ENCODE measurements around the gene LRRC27.
"Not testable (repeated sequence)": the region's sequence is repeated elsewhere in the genome, so short reads cannot be mapped to it uniquely, and the experiment has no call there.

LRRC27 gene

GRCh38 chr10:132376394-132376851 is 44.4 kb downstream of the LRRC27 start:
- no peak for DNase-seq

- no peak for DNase-seq
These were observed 45.3 kb downstream of the LRRC27 start for GRCh38 chr10:132377326-132377725.

GRCh38 chr10:132379026-132379425 is 47.0 kb downstream of the LRRC27 start:
- DNase-seq: not testable (repeated sequence)

GRCh38 chr10:132380986-132381385 is 49.0 kb downstream of the LRRC27 start:
- DNase-seq: not testable (repeated sequence)

- DNase-seq: no peak
These were observed 49.7 kb downstream of the LRRC27 start for GRCh38 chr10:132381741-132382140.

- no peak for DNase-seq
These were observed 50.4 kb downstream of the LRRC27 start for GRCh38 chr10:132382231-132382922.

GRCh38 chr10:132383101-132383500 is 51.1 kb downstream of the LRRC27 start:
- no peak for DNase-seq

GRCh38 chr10:132383751-132384196 is 51.8 kb downstream of the LRRC27 start:
- DNase-seq: no peak

- no peak for DNase-seq
These were observed 52.8 kb downstream of the LRRC27 start for GRCh38 chr10:132384618-132385388.

GRCh38 chr10:132385389-132385667 is 53.3 kb downstream of the LRRC27 start:
- no peak for DNase-seq

GRCh38 chr10:132385721-132386418 is 53.9 kb downstream of the LRRC27 start:
- DNase-seq: no peak

GRCh38 chr10:132386419-132386831 is 54.4 kb downstream of the LRRC27 start:
- DNase-seq: no peak

GRCh38 chr10:132386896-132387295 is 54.9 kb downstream of the LRRC27 start:
- DNase-seq: not testable (repeated sequence)

- DNase-seq: peak; percentile 5
These were observed 55.8 kb downstream of the LRRC27 start for GRCh38 chr10:132387764-132388210.

- DNase-seq: no peak
These were observed 57.0 kb downstream of the LRRC27 start for GRCh38 chr10:132388891-132389432.

GRCh38 chr10:132389433-132390169 is 57.6 kb downstream of the LRRC27 start:
- DNase-seq: peak; percentile 55

- no peak for DNase-seq
These were observed 58.4 kb downstream of the LRRC27 start for GRCh38 chr10:132390170-132390920.

GRCh38 chr10:132390921-132391675 is 59.1 kb downstream of the LRRC27 start:
- no peak for DNase-seq

- DNase-seq: no peak
These were observed 59.7 kb downstream of the LRRC27 start for GRCh38 chr10:132391676-132392020.

- no peak for DNase-seq
These were observed 60.3 kb downstream of the LRRC27 start for GRCh38 chr10:132392184-132392800.
